Measurements from ENCODE around the gene BIRC5.

- TF ChIP-seq CTCF (conservative IDR thresholded peaks at IDR 0.05; ENCODE audit: low read length): no peak
- no peak for TF ChIP-seq EZH2phosphoT487 (IDR thresholded peaks at IDR 0.05; ENCODE audit: borderline replicate concordance)
Observed at GRCh38 chr17:78226759-78227454, 12.9 kb downstream of the BIRC5 start.
